NCI-H82 treated with DMSO at 0.1 percent for 48 hours (cell line): ENCODE results near the gene PHF19.

Source experiments
- DNase-seq: peaks from one replicate; lab custom pipeline; 2025; ENCODE audit not compliant: unreplicated experiment; lab: John Stamatoyannopoulos, UW

PHF19 gene

GRCh38 chr9:120876842-120877240 is at the start of gene PHF19:
Gene PHF19, minus strand, starts transcription at chr9:120877188. Its CDS starts 2,447 bp downstream, at chr9:120874741.
- DNase-seq = no peak

GRCh38 chr9:120926397-120926928 is 49.5 kb upstream of the PHF19 start, which contains the start of gene TRAF1:
Gene TRAF1, minus strand, starts transcription at chr9:120926796. Its CDS starts 721 bp downstream, at chr9:120926075.
- no peak for DNase-seq

GRCh38 chr9:120925535-120926396 is 48.8 kb upstream of the PHF19 start:
- DNase-seq = no peak

- no peak for DNase-seq
Observed at GRCh38 chr9:120924698-120925534, 47.9 kb upstream of the PHF19 start.

GRCh38 chr9:120923620-120924328 is 46.8 kb upstream of the PHF19 start:
- peak; percentile 41 for DNase-seq

- no peak for DNase-seq
Observed at GRCh38 chr9:120922404-120923195, 45.6 kb upstream of the PHF19 start.

- DNase-seq = no peak
Observed at GRCh38 chr9:120921661-120922181, 44.7 kb upstream of the PHF19 start.

GRCh38 chr9:120920806-120921178 is 43.8 kb upstream of the PHF19 start:
- DNase-seq = peak; percentile 87

GRCh38 chr9:120919843-120920805 is 43.1 kb upstream of the PHF19 start:
- peak; percentile 100 for DNase-seq

- no peak for DNase-seq
Observed at GRCh38 chr9:120918931-120919842, 42.2 kb upstream of the PHF19 start.

- DNase-seq = no peak
Observed at GRCh38 chr9:120917929-120918762, 41.2 kb upstream of the PHF19 start.

- DNase-seq = no peak
Observed at GRCh38 chr9:120916991-120917880, 40.2 kb upstream of the PHF19 start.

GRCh38 chr9:120916588-120916987 is 39.6 kb upstream of the PHF19 start:
- DNase-seq = peak; percentile 41

GRCh38 chr9:120915854-120916470 is 39.0 kb upstream of the PHF19 start:
- peak; percentile 30 for DNase-seq

GRCh38 chr9:120914953-120915352 is 38.0 kb upstream of the PHF19 start:
- DNase-seq = no peak
